Measurements from ENCODE around the gene TPM2. TPM values are rescaled to one million over a fixed set of nuclear protein-coding genes. Genes with fewer than 3 reads are reported as not detected.

TPM2 gene
- total RNA-seq, 4 donors from 2014 or later, result 86.2 to 269 (median 115) TPM

- TF ChIP-seq CTCF (IDR thresholded peaks at IDR 0.05; ENCODE audit: low read depth), result no peak
Measured at GRCh38 chr9:35650341-35651158, 39.2 kb downstream of the TPM2 start, which contains the start of gene SIT1. SIT1 (minus strand) TSS chr9:35650931; CDS start chr9:35650853, 78 bp downstream.

GRCh38 chr9:35649431-35650340 lies 40.0 kb downstream of the TPM2 start:
- no peak for TF ChIP-seq CTCF (IDR thresholded peaks at IDR 0.05; ENCODE audit: low read depth)

- TF ChIP-seq CTCF (IDR thresholded peaks at IDR 0.05; ENCODE audit: low read depth), result no peak
Measured at GRCh38 chr9:35646533-35647265, 43.0 kb downstream of the TPM2 start.

- no peak for TF ChIP-seq CTCF (IDR thresholded peaks at IDR 0.05; ENCODE audit: low read depth)
Measured at GRCh38 chr9:35646153-35646532, 43.6 kb downstream of the TPM2 start.

- TF ChIP-seq CTCF (IDR thresholded peaks at IDR 0.05; ENCODE audit: low read depth), result no peak
Measured at GRCh38 chr9:35643046-35643445, 46.7 kb downstream of the TPM2 start.

- no peak for TF ChIP-seq CTCF (IDR thresholded peaks at IDR 0.05; ENCODE audit: low read depth)
Measured at GRCh38 chr9:35639631-35640030, 50.1 kb downstream of the TPM2 start.

Data from subcutaneous adipose tissue (tissue), 4 donors.